Caki2 (cell line): Measurements from ENCODE around the gene ZNF536. TPM values are rescaled to one million over a fixed set of nuclear protein-coding genes. Genes with fewer than 3 reads are reported as not detected.
"Not testable (repeated sequence)": the region's sequence is repeated elsewhere in the genome, so short reads cannot be mapped to it uniquely, and the experiment has no call there.

Source experiments
- DNase-seq: peaks from one replicate; pipeline ENCODE4 v3.0.0-alpha.2; 2015; ENCODE audit warnings: low read depth
- in situ Hi-C: cut with HindIII; loops from 2 replicates; pipeline ENCODE4 v1.10.0; 2016; ENCODE audit warnings: low sequenced_read_pairs, low pct_unique_long_range_greater_than_20kb, mixed read lengths
- total RNA-seq: library from RNA; depleted of rRNA; stranded (reverse); fragments of >200 nt; shearing (Covaris generic); gene quantifications from 2 replicates; pipeline ENCODE4 v1.2.3, GENCODE V29; 2014; ENCODE audit warnings: low replicate concordance

ZNF536 gene
- total RNA-seq, 1 experiment from 2014 or later: not detected

DNA sequence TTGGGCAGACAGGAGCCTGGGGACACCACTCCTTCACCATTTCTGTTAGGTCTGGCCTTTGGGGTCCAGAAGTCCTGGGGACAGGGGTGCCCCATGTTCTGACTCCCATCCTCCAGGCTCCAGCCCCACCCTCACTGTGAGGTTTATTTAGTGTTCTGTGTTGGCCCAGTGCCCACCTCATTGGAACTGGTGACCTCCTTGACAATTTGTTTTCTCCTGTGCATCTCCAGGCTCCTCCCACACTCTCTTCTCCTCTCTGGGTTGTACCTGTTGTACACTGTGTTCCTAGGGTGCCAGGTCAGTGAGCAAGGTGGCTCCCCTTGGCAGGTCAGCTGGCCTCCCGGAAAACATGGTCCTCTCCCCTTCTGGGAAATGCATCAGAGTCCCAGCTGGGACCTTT is 110.8 kb downstream of the ZNF536 start:
- DNase-seq: no peak
- in situ Hi-C loops: no loop called here

DNA sequence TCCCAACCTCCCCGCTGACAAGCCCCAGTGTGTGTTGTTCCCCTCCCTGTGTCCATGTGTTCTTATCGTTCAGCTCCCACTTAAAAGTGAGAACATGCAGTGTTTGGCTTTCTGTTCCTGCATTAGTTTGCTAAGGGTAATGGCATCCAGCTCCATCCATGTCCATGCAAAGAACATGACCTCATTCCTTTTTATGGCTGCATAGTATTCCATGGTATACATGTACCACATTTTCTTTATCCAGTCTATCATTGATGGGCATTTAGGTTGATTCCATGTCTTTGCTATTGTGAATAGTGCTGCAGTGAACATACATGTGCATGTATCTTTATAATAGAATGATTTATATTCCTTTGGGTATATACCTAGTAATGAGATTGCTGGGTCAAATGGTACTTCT is 114.1 kb downstream of the ZNF536 start:
- in situ Hi-C loops: not testable (repeated sequence)

DNA sequence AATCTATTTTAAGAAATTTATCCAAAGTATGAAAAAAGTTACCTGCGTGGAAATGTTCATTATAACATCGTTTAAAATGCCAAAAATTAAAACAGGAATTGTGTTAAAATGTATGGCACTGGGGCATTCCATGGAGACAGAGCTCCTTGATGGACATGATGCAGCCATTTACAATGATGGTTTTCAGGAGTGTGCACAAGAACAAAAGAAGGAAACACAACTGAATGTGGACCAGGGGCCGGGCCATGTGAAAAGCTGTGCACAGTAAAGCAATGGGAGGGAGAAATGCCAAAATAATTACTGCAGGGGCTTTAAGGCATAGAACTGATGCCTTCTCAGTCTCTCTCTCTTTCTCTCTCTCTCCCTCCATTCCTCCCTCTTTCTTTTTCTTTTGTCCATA is 115.0 kb downstream of the ZNF536 start:
- in situ Hi-C loops: no loop called here
- no peak for DNase-seq

More for the DNA sequence above, 114.1 kb downstream of the ZNF536 start:
- DNase-seq: not testable (repeated sequence)

DNA sequence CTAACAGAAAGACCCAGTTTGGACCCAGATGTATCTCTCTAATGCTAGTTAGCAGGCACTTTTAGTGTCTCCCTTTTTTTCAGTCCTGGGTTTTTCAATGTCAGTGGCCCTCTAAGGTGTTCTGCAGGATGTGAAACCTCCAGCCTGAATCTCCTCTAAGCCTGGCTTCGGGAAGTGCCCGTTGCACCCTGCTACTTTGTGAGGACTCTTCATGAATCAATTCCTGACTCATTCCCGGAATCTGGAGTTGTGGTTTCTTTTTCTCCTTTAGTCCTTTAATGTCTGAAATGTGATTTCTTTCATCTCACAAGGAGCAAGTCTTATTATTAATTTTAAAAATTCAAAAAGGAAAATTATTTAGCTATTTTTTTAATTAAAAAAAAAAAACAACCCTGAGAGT is 116.0 kb downstream of the ZNF536 start:
- in situ Hi-C loops: no loop called here
- no peak for DNase-seq

DNA sequence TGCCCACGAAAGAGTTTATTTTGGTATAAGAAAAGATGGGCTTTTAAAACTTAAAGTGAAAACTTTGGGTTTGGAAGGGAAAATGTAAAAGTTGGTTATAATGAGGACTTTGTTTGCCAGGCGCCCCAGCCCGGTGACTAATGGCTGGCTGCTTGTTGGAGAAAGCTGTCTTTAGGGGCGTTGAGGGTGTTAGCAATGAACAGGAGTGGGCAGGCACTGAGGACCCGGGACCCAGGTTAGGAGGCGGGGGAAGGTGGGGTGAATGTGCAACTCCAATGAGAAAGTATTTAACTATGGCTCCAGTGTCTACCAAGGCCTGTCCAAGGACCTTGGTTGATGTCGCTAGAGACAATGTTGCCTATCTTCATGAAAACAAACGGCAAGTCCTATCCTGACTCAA is 118.6 kb downstream of the ZNF536 start:
- in situ Hi-C loops: no loop called here
- no peak for DNase-seq

DNA sequence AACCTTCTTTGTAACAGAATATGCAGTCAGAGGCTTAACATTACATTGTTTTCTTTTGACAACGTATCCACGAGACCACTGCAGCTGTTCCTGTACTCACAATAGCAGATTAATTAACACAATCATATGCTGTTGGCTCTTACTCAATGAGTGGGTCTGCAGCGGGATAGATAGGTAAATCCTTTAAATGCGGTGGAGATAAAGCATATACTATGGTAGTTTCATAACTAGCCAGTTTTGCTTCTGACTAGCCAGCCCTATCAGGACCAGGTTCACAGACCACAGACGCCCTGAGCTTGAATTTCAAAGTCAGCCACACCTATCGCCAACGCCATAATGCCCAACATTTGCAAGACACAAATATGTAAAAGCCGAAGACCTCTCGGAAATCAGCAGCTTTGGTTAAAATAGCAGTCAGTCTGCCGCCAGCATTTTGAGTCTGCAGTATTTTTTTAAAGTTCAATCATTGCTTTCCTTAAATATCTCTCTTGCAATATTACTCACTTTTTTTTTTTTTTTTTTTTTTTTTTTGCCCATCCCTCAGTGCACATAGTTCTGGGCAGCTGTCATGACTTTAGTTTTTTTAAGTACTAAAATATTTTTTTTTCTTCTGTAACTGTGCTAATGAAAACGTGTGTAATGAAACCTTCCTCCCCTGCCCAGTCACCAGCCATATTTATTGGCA is 120.5 kb downstream of the ZNF536 start:
- in situ Hi-C loops: no loop called here

GRCh38 chr19:30497034-30497433 is 124.8 kb downstream of the ZNF536 start:
- no peak for DNase-seq
- in situ Hi-C loops: no loop called here

More for the DNA sequence above, 120.5 kb downstream of the ZNF536 start:
- no peak for DNase-seq

DNA sequence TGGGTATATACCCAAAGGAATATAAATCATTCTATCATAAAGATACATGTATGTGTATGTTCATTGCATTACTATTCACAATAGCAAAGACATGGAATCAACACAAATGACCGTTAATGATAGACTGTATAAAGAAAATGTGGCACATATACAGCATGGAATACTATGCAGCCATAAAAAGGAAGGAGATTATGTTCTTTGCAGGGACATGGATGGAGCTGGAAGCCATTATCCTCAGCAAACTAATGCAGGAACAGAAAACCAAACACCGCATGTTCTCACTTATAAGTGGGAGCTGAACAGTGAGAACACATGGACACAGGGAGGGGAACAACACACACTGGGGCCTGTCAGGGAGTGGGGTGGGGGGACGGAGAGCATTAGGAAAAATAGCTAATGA is 125.9 kb downstream of the ZNF536 start:
- DNase-seq, in situ Hi-C loops: not testable (repeated sequence)

DNA sequence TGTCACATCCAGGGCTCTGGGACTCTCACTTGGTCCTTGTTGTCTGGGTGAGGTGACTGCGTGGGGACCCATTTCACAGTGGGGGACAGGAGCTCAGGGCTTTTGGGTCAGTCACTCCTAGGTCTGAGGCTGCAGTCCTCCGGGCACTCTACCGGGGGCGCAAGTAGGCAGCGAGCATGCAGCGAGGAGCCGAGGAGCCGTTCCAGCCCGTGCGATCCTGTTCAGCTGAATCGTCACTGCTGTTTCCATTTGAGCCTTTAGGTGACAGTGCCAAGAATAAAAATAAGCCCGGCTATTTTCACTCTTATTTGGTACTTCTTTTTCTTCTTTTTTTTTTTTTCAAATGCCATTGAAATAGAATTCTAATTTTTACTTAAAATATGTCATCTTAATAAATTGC is 126.5 kb downstream of the ZNF536 start:
- DNase-seq: no peak
- in situ Hi-C loops: no loop called here

DNA sequence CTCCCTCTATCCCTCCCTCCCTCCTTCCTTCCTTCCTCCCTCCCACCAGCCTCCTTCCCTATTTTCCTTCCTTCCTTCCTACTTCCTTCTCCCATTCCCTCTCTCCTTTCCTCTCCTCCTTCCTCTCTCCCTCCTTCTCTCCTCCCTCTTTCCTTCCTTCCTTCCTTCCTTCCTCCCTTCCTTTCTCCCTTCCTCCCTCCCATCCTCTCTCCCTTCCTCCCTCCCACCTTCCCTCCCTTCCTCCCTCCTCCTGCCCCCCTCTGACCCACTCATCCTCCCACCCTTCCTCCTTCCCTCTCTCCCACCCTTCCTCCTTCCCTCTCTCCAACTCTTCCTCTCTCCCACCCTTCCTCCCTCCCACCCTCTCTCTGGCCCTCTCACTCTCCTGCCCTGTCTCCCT is 132.1 kb downstream of the ZNF536 start:
- no peak for DNase-seq
- in situ Hi-C loops: no loop called here

DNA sequence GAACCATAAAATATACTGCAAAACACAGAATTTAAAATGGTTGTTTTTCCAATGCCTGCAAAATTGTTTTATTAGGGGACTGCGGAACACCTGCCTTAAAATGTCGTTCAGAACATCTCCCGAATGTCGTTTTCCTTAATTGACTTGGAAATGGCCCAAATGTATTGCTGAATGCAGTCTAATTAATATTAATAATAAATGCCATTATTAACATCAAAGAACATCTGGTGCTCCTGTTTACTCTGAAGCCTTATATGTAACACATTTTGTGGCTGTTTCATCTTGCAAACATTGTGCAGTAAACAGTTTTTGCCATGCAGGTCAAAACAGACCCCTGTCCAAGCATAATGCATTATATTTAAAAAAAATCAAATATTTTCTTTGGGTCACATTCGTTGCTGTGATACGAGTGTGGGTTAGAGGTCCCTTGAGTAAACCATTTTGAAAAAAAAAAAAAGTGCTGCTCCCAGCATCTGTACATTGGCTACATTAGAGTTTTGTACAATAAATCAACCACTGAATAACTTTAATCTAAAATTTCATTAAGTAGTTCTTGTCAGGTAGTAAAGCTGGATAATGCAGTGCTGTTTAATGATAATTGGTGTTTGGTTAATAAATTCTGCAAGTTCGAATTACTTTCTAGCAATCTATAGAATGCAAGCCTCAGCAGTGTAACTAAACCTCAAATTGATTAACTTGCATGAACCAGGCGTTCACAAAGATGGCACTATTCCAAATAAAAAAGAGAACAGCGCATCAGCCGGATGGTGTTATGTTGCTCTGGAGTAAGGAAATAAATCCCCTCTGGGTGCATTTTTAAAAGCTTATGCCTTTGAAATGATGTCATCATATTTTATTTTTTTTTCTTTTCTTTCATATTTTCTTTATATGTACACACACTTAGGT is 140.2 kb downstream of the ZNF536 start:
- no peak for DNase-seq
- in situ Hi-C loops: no loop called here

GRCh38 chr19:30513082-30513411 is 140.9 kb downstream of the ZNF536 start:
- no peak for DNase-seq
- in situ Hi-C loops: no loop called here

GRCh38 chr19:30516111-30516510 is 143.9 kb downstream of the ZNF536 start:
- DNase-seq: no peak
- in situ Hi-C loops: no loop called here

DNA sequence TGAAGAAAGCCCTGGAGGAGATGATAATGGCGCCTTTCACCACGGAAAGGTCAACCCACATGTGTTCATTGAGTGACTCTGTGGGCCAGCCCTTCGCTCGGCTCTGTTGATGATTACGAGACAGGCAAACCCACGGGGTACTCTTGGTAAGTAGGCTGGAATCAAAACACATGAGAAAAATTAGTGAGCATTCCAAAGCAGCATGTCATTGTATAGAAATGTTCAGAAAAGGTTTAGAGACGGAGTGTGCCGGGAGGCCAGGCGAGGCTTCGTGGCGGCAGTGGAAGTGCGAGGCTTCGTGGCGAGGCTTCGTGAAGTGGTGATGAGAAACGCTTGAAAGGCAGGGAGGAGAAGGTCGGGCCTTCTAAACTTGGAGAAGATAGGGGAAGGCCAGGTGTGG is 144.3 kb downstream of the ZNF536 start:
- in situ Hi-C loops: no loop called here
- no peak for DNase-seq

DNA sequence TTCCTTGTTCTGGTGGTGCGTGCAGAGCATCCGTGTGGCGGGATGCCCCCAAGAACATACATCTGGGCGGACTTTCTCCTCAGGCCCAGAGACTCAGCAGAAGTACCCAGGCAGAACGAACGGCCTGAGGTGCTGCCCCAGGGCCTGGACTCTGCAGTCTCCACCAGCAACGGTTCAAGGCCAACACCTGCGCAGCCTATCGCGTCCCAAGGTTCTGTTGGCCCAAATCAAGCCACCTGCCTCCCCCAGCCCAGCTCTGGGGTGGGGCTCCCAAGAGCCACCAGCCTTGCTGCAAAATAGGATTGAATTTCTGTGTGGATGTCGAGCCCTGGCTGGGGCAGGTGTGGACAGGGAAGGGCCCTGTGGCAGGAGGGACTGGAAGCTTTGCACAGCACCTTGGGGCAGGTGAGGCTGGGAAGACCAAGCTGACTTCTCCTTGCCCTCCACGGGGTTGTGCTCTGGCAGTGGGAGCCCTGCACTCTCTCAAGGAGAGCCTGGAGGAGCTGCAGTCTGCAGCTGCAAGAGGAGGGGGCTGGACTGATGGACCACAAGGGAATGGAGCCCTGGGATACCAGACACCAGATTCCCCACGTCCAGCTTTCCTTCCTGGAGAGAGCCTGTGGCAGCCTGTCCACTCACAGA is 146.9 kb downstream of the ZNF536 start:
- in situ Hi-C loops: no loop called here
- DNase-seq: no peak

DNA sequence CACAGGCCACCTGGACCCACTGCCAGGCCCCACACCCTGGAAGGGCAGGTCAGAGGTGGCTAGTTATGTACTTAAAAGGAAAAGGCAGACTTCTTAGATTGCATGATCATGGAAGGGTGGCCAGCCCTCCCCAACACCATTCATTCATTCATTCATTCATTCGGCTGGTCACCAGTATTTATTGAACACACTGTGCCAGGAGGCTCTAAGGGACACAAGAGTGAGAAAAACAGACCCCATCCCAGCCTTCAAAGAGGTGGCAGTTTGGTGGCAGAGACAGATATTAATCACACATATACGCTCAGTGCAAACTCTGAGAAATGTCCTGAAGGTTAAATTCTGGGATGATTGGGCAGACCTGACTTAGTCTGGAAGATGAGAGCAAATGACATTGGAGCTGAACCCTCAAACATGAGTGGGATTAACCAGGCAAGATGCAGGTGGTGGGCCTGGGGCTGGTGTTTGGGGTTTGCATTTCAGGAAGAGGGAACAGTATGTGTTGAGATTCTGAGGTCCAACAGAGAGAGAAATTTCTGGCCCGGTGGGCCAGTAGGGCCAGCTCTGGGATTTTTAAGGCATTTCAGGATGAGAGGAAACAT is 147.5 kb downstream of the ZNF536 start:
- no peak for DNase-seq
- in situ Hi-C loops: no loop called here

- in situ Hi-C loops: no loop called here
- no peak for DNase-seq
Measured at GRCh38 chr19:30520735-30521479, 148.7 kb downstream of the ZNF536 start.

DNA sequence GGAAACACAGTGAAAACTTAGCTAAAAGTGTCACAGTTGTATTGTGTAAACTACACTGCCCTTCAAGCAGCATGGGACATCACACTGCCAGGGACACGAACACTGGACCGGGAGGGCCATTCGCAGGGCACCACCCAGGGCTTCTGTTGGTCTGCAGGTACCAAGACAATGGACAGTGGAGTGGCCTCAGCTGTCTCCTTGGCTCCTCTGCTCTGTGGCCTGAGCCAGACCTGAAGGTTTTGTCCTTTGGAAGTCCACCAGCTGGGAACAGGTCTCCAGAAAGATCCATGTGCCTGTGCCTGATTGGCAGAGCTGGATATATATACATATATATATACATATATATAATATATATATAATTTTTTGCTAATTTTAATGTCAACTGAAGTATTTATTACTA is 149.8 kb downstream of the ZNF536 start:
- in situ Hi-C loops: no loop called here
- no peak for DNase-seq
